HL-60 (cell line): ENCODE data around the gene ASB10.

Source experiments
- CTCF ChIP-seq: IDR thresholded peaks from one replicate; pipeline ENCODE4 v1.5.1; 2011; ENCODE audit warnings: low read length, control low read depth, inconsistent platforms; ENCODE audit not compliant: insufficient read depth
- GABPA ChIP-seq: IDR thresholded peaks from 2 replicates; pipeline ENCODE4 v1.6.1; 2012; ENCODE audit warnings: low read depth
- POLR2AphosphoS5 ChIP-seq: IDR thresholded peaks from 2 replicates; pipeline ENCODE4 v1.6.1; 2012; ENCODE audit warnings: low read depth

- no peak for TF ChIP-seq POLR2AphosphoS5
- TF ChIP-seq CTCF: no peak
- no peak for TF ChIP-seq GABPA
These were observed 46.8 kb upstream of the ASB10 start for GRCh38 chr7:151233804-151234203.
